Right ventricle myocardium superior (tissue), 1 donor: ENCODE data around the gene DPF3. TPM values are rescaled to one million over a fixed set of nuclear protein-coding genes. Genes with fewer than 3 reads are reported as not detected.

Source experiments
- ATAC-seq: fragments of 200-7000 bp; cut with Tn5 transposase; one replicate; pipeline ENCODE4 v1.9.1; 2020; ENCODE audit warnings: mild to moderate bottlenecking; ENCODE audit not compliant: poor library complexity
- DNase-seq: peaks from one replicate; pipeline ENCODE4 v3.0.0-alpha.2; 2020
- intact Hi-C: fragments of 100-400 bp; cut with DNase I; formaldehyde crosslinking; loops from one replicate; pipeline ENCODE4 v1.11.2; 2022
- total RNA-seq: library from RNA; stranded (reverse); fragmentation: NEBNext Ultra II Directional; extraction: Animal tissue kit (Norgen Biotek cat#: 25700); gene quantifications from one replicate; pipeline ENCODE4 v1.2.1, GENCODE V29; 2021
- donor health status: DM: no; HTN: yes; CAD: no; lungs with severe emphysema.

DPF3 gene
- total RNA-seq, 1 donor from 2014 or later, result 25.0 TPM

- intact Hi-C loops, result no loop called here
- DNase-seq (no peak), ATAC-seq (no peak)
These were observed 152.1 kb downstream of the DPF3 start for GRCh38 chr14:72741826-72742117.

- intact Hi-C loops, result no loop called here
- no peak for DNase-seq
- no peak for ATAC-seq
These were observed 152.7 kb downstream of the DPF3 start for GRCh38 chr14:72740966-72741825.

- ATAC-seq (no peak), DNase-seq (no peak)
- intact Hi-C loops, result no loop called here
These were observed 153.4 kb downstream of the DPF3 start for GRCh38 chr14:72740504-72740961.

DNA sequence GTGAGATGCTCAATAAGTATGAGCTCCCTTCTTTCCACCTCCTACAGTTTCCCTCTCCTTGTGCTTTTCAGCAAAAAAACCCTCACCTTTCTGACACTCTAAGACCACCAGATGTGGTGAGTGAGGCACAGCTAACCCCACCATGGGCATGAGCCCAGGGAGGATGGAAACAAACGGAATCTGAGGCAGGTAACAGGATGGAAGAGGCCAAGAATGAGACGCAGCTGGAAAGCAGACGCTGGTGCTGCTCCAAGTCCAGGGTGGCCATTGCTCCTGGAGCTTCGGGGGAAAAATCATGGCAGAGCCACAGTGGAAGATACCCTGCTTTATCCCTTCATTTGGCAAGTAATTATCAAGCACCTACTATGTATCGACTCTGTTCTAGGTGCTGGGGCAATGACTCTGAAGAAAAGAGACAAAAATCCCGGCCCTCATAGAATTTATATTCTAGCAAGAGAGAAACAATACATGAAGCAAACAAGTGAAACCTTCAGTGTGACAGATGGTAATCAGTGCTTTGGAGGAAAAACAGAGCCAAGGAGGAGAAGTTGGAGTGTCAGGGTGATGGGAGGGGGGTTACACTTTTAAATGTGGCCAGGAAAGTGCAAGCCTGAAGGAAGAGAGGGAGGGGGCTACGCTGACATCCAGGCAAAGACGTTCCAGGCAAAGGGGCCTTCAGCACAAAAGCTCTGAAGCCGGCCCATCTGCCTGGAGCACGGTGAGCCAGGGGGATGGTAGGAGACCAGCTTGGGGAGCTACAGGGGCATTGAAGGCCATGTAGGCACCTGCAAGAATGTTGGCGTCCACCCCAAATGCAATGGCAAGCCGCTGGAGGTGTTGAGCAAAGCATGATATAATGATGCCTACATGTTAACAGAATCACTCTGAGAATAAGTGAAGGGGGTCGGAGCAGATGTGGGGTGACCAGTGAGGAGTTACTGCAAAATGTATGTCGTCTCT lies 154.2 kb downstream of the DPF3 start:
- ATAC-seq (no peak), DNase-seq (no peak)
- intact Hi-C loops, result no loop called here

GRCh38 chr14:72738161-72738611 lies 155.7 kb downstream of the DPF3 start:
- intact Hi-C loops, result no loop called here
- DNase-seq, result no peak

DNA sequence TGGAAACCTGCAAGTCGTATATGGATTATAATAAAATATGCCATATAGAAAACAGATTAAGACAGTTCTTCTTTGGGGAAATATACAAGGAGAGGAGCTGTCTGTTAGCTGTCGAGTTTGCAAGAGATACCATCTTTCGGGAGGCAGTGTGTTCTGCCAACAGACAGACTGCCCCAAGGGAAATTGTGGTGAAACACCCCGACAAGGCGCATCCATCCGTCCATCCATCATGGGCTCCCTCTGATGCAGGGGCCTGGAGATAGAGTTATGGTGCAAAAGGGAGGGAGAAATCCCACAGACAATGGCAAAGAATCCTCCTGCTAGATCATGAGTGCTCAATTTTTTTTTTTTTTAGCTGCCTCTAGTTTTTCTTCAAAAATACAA lies 156.3 kb downstream of the DPF3 start:
- DNase-seq, result no peak

More at GRCh38 chr14:72738161-72738611, 155.7 kb downstream of the DPF3 start:
- ATAC-seq, result no peak

DNA sequence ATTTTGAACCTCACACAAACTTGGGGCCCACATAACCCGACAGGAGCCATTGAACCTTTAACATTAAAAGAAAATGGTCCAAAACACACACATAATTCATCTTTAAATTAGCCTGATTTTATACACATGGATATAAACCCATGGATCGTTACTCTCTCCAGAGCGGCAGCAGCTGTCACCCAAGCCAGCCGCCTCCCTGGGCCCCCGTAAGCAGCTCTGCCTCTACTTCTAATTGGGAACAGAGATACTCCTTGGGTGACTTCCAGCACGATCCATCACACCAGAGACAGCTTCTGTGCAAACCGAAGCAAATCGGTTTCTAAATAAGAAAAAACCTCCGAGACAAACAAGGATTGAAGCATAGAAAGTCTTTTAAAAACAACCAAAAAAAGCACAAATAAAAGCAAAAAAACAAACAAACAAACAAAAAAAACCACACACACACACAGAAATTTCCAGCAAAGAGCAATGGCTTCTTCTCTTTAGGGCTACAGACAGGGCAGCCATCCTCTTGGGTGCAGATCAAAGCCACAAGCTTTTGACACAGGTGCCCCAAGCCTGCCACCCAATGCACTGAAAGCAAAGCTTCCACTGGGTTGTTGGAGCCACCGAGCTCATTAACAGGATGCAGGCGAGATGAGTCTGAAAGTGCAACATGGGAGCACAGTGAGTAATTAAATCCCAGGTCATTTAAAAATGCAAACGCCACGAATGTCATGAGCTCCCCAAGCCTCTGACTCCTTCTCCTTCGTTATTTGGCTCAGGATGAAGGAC lies 156.9 kb downstream of the DPF3 start:
- ATAC-seq (no peak), DNase-seq (no peak)
- intact Hi-C loops, result no loop called here

More for the DNA sequence above, 156.3 kb downstream of the DPF3 start:
- intact Hi-C loops, result no loop called here
- ATAC-seq, result no peak

- ATAC-seq, result no peak
- DNase-seq, result no peak
- intact Hi-C loops, result no loop called here
These were observed 157.6 kb downstream of the DPF3 start for GRCh38 chr14:72736308-72736707.

- DNase-seq, result no peak
- intact Hi-C loops, result no loop called here
- no peak for ATAC-seq
These were observed 161.7 kb downstream of the DPF3 start for GRCh38 chr14:72732022-72732780.

DNA sequence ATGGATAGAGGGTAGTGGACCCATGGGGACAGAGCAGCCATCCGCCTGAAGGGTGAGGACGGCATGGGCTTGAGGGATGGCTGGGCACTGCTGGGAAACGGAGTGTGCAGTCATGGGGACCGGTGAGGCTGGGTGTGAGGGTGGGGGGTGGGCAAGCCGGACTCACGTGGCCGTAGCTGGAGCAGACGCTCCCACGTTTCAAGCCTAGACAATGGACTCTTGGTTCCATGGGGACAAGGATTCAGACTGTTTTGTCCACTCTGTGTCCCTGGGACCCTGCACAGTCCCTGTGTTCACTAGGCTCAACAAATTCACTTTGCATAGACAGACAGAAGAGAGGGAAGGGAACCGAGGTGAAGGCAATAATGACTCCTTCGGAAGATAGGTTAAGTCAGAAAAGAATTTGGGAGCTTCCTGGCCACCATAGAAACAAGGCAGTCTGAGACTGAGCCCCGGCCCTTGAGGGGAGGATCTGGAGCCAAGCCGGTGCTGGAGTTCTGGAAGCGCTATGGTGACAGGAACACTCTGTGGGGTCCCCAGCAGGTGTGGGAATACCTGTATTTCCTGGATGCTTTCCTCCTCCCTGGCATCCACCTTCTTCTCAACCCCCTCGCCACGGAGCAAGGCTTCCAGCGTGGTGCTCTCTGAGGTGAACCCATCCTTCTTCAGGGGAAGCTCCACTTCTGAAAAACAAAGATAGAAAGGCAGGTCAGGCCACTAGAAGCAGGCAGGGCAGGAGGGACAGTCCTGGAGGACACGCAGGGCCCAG lies 162.5 kb downstream of the DPF3 start:
- no peak for ATAC-seq
- DNase-seq, result no peak
- intact Hi-C loops, result no loop called here

GRCh38 chr14:72730468-72730867 lies 163.4 kb downstream of the DPF3 start:
- intact Hi-C loops, result no loop called here
- ATAC-seq (no peak), DNase-seq (no peak)

DNA sequence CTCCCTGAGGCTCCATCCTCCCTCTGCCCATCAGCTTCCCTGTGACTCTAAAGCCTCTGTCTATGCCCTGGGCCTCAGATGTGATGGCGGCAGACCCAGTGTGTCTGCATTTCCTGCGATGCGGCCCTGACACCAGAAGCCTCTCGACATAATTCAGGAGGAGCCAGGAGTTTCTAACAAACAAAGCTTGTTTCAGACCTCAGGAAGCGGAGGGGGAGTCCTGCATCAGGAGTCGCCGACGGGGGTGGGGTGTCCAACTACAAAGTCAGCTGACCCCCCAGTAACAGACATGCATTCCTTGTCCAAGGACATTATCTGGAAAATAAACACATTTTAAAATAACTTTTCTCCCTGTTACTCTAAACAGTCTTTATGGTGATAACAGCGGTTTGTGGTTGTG lies 167.5 kb downstream of the DPF3 start:
- ATAC-seq, result no peak
- intact Hi-C loops, result loop anchor here (10.0 kb wide), 1 partner anchor 168 kb away; the partner anchor contains the start of gene DPF3
- DNase-seq, result no peak

DNA sequence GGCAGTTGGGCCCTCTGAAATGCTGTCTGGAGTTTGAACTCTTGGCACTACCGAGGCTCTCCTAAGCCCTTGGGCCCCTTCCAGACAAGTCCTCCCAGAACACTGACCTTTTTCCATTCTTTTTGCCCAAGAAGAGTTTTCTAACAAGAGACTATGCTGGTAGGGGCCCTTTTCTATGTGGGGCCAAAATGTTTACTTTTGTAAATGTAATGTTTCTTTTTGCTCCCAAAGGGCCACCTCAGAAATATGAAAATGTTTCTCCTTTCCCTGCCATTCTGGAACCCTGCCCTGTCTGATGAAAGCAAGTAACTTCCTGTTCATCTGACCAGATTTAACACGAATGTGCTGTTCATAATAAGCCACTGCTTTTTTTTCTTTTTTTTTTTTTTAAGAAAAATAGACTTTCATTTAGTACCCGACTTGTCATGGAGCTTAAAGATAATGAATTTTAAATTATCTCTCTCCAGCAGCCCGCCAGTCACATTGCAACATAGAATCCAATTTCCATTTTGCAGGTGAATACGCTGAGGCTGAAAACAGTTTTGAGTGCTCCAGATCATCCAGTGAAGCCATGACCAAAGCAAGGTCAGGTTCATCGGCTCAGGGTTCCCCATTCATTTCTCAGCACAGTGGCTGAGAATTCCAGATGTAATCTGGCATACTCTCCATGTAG lies 169.9 kb downstream of the DPF3 start:
- intact Hi-C loops, result loop anchor here (10.0 kb wide), 1 partner anchor 171 kb away; the partner anchor contains the start of gene DPF3
- DNase-seq, result no peak
- ATAC-seq, result peak; percentile 26

- intact Hi-C loops, result loop anchor here (10.0 kb wide), 1 partner anchor 173 kb away; the partner anchor contains the start of gene DPF3
These were observed 171.6 kb downstream of the DPF3 start for GRCh38 chr14:72722201-72722785.

GRCh38 chr14:72721083-72721482 lies 172.8 kb downstream of the DPF3 start:
- intact Hi-C loops, result loop anchor here (10.0 kb wide), 1 partner anchor 174 kb away; the partner anchor contains the start of gene DPF3
- DNase-seq (no peak), ATAC-seq (no peak)

More at GRCh38 chr14:72722201-72722785, 171.6 kb downstream of the DPF3 start:
- no peak for DNase-seq
- ATAC-seq, result peak; percentile 74

DNA sequence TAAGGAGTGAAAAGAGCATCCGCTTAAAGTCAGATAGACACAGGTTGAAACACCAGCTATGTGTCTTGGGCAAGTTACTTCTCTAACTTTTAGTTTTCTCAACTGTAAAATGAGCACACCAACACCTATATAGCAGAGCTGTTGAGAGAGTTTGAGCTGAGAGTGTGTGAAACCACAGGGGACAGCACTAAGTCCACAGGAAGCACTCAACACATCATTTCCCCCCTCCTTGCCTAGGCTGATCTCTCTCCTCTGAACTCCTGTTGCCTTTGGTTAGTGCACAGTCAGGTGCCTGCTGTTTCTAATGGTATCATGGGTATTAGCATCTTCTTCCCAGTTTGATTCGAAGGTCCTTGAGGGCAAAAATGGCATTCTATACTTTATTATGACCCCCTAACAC lies 176.7 kb downstream of the DPF3 start:
- DNase-seq (no peak), ATAC-seq (no peak)
- intact Hi-C loops, result no loop called here
